Measurements from ENCODE around the gene ADARB2.

Gene ADARB2

GRCh38 chr10:1504286-1504685 is 233.0 kb downstream of the ADARB2 start:
- Histone ChIP-seq H3K9me3 (no peaks in the 10 kb centered on the region), H3K4me3 (ENCODE audit: low read depth in 1 of 2, low read length in 1 of 2) (no peak overlapping the region), H3K36me3 (no peaks in the 10 kb centered on the region), H3K4me1 (ENCODE audit: control insufficient read depth in 1 of 2, insufficient read depth in 1 of 2, low read depth in 1 of 2, low read length in 1 of 2) (no peaks in the 10 kb centered on the region), H3K27me3 (no peaks in the 10 kb centered on the region), H3K27ac (no peak overlapping the region)
- no peak for TF ChIP-seq CTCF (IDR thresholded peaks at IDR 0.05)

GRCh38 chr10:1502451-1502850 is 234.9 kb downstream of the ADARB2 start:
- H3K4me3 ChIP-seq (ENCODE audit: low read depth in 1 of 2, low read length in 1 of 2), result no peak overlapping the region
- no peak for TF ChIP-seq CTCF (IDR thresholded peaks at IDR 0.05)
- H3K27me3 ChIP-seq, result no peaks in the 10 kb centered on the region
- H3K9me3 ChIP-seq, result no peaks in the 10 kb centered on the region
- no peaks in the 10 kb centered on the region for H3K4me1 ChIP-seq (ENCODE audit: control insufficient read depth in 1 of 2, insufficient read depth in 1 of 2, low read depth in 1 of 2, low read length in 1 of 2)
- H3K36me3 ChIP-seq, result no peaks in the 10 kb centered on the region
- no peak overlapping the region for H3K27ac ChIP-seq

- H3K4me1 ChIP-seq (ENCODE audit: control insufficient read depth in 1 of 2, insufficient read depth in 1 of 2, low read depth in 1 of 2, low read length in 1 of 2), result no peaks in the 10 kb centered on the region
- H3K36me3 ChIP-seq, result no peaks in the 10 kb centered on the region
- H3K9me3 ChIP-seq, result no peaks in the 10 kb centered on the region
- no peak for TF ChIP-seq CTCF (IDR thresholded peaks at IDR 0.05)
- H3K27me3 ChIP-seq, result no peaks in the 10 kb centered on the region
- H3K27ac ChIP-seq, result no peak overlapping the region
- no peak overlapping the region for H3K4me3 ChIP-seq (ENCODE audit: low read depth in 1 of 2, low read length in 1 of 2)
Measured at GRCh38 chr10:1499359-1499957, 237.9 kb downstream of the ADARB2 start.

GRCh38 chr10:1498746-1499358 is 238.5 kb downstream of the ADARB2 start:
- no peak for TF ChIP-seq CTCF (IDR thresholded peaks at IDR 0.05)
- Histone ChIP-seq H3K27me3 (no peaks in the 10 kb centered on the region), H3K4me1 (ENCODE audit: control insufficient read depth in 1 of 2, insufficient read depth in 1 of 2, low read depth in 1 of 2, low read length in 1 of 2) (no peaks in the 10 kb centered on the region), H3K9me3 (no peaks in the 10 kb centered on the region), H3K4me3 (ENCODE audit: low read depth in 1 of 2, low read length in 1 of 2) (no peak overlapping the region), H3K36me3 (no peaks in the 10 kb centered on the region), H3K27ac (no peak overlapping the region)

GRCh38 chr10:1495915-1496517 is 241.3 kb downstream of the ADARB2 start:
- H3K9me3 ChIP-seq, result no peaks in the 10 kb centered on the region
- no peak overlapping the region for H3K27ac ChIP-seq
- no peak for TF ChIP-seq CTCF (IDR thresholded peaks at IDR 0.05)
- no peaks in the 10 kb centered on the region for H3K4me1 ChIP-seq (ENCODE audit: control insufficient read depth in 1 of 2, insufficient read depth in 1 of 2, low read depth in 1 of 2, low read length in 1 of 2)
- no peak overlapping the region for H3K4me3 ChIP-seq (ENCODE audit: low read depth in 1 of 2, low read length in 1 of 2)
- no peaks in the 10 kb centered on the region for H3K36me3 ChIP-seq
- no peaks in the 10 kb centered on the region for H3K27me3 ChIP-seq
